GM12864 (cell line): ENCODE results near the gene ZIC1.

Experiments used
- DNase-seq: peaks from one replicate; pipeline ENCODE4 v3.0.0-alpha.2; 2011; ENCODE audit warnings: low read depth
- H3K4me3 ChIP-seq: 2 replicates; pipeline ENCODE4 v1.5.1; 2011; ENCODE audit warnings: mild to moderate bottlenecking, low read depth, low read length, control low read depth
- TF ChIP-seq, protein P1 (sequence below): IDR thresholded peaks from 2 replicates; pipeline ENCODE4 v1.5.1; 2011; ENCODE audit warnings: low read depth, mild to moderate bottlenecking, moderate library complexity, low read length, control low read depth, inconsistent platforms; ENCODE audit errors: missing control alignments

Gene ZIC1

DNA sequence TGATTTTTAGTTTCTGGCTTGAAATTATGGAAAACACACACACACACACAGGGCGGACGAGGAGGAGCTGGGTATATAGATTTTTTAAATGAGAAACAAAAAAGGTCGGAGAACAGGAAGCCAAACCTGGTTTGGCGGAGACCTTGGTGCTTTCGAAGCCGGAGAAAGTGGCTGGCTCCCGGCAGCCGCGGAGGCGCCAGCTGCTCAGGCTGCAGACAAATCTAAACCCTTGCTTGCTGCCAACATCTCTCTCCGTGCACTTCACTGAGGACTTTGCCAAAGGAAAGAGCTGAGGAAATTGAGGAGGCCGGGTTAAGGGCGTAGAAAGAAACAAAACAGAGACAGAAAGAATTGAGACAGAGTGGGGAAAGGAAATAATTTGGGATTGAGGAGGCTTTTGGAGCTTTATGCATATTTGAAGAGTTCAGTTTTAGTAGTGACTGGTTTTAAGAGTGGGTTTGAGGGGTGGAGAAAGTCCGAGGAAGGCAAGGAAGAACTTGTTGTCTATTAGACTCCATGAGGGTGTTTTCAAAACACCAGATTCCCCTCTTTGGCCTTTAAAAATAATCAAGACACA lies 2.2 kb downstream of the ZIC1 start:
- TF ChIP-seq, protein P1, sequence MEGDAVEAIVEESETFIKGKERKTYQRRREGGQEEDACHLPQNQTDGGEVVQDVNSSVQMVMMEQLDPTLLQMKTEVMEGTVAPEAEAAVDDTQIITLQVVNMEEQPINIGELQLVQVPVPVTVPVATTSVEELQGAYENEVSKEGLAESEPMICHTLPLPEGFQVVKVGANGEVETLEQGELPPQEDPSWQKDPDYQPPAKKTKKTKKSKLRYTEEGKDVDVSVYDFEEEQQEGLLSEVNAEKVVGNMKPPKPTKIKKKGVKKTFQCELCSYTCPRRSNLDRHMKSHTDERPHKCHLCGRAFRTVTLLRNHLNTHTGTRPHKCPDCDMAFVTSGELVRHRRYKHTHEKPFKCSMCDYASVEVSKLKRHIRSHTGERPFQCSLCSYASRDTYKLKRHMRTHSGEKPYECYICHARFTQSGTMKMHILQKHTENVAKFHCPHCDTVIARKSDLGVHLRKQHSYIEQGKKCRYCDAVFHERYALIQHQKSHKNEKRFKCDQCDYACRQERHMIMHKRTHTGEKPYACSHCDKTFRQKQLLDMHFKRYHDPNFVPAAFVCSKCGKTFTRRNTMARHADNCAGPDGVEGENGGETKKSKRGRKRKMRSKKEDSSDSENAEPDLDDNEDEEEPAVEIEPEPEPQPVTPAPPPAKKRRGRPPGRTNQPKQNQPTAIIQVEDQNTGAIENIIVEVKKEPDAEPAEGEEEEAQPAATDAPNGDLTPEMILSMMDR, result no peak
- DNase-seq, result no peak
- H3K4me3 ChIP-seq, result no peak overlapping the region; the same call in 1 of the 2 replicates

DNA sequence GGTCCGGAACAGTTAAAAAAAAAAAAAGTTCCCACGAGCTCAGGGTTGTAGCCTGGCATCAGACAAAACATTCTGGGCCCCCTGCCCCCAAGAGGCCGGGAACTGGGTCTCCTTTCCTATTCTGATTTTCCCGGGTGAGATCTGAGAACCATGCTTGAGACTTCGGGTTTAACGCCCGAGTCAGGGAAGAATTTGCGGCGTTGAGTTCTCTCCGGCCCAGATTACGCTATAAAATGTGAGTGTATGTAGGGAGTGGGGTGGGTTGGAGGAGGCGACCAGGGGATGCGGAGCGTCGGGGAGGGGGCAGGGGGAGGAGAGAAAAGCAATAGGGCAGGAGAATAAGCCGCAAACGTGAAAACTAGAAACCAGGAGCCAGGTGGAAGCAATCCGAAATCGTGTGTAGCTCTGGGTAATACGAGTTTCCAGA lies 2.7 kb downstream of the ZIC1 start:
- TF ChIP-seq, protein P1, result no peak
- no peak for DNase-seq
- no peak overlapping the region for H3K4me3 ChIP-seq

DNA sequence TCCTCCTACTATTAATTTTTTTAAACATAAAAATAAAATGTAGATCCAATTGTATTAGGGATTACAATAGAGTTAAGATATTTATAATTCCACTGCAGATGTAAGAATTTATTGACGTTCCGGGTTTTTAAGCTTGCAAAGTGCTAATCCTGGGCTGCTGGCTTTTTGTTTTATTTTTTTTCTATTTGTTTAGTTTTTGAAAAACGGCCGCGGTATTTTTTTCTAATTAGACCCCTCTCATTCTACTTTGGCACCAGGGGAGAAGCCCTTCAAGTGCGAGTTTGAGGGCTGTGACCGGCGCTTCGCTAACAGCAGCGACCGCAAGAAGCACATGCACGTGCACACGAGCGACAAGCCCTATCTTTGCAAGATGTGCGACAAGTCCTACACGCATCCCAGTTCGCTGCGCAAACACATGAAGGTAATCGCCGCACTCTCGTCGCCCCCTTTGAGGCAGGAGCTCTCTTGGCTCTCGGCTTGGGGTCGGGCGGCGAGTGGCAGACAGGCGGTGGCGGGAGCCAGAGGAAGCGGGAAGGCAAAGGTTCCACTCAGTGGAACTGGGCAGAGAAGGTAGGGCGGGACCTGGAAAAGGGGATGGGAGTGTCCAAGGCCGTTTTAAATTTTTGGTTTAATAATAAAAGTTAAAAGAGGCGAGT lies 3.2 kb downstream of the ZIC1 start:
- no peak overlapping the region for H3K4me3 ChIP-seq
- no peak for DNase-seq
- TF ChIP-seq, protein P1, result no peak

DNA sequence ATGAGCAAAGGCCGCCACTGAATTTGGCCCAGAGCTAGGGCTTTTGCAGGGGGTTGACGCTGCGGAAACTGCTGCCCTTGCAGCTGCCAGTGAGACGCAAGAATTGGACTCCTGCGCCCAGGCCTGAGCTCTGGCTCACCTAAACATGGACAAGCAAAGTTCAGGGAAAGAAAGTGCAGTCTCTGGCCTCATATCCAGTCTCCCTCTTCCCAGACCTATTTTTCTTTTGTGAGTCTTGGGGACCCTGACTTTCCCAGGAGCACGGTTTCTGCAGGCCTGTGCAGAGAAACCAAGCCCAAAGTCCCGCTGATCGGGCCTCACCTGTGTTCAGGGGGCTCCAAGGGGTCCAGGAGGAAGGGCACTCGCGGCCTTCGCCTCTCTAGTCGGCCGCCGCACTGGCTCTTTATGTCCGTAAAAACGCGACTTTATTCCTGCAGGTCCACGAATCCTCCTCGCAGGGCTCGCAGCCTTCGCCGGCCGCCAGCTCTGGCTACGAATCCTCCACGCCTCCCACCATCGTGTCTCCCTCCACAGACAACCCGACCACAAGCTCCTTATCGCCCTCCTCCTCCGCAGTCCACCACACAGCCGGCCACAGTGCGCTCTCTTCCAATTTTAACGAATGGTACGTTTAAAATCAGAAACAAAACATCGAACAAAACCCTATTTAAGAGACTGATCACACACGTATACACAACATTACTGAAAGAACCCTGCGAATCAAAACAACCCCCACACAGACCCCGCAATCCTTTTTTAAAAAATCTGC lies 3.9 kb downstream of the ZIC1 start:
- DNase-seq, result no peak
- TF ChIP-seq, protein P1, result no peak
- no peak overlapping the region for H3K4me3 ChIP-seq

DNA sequence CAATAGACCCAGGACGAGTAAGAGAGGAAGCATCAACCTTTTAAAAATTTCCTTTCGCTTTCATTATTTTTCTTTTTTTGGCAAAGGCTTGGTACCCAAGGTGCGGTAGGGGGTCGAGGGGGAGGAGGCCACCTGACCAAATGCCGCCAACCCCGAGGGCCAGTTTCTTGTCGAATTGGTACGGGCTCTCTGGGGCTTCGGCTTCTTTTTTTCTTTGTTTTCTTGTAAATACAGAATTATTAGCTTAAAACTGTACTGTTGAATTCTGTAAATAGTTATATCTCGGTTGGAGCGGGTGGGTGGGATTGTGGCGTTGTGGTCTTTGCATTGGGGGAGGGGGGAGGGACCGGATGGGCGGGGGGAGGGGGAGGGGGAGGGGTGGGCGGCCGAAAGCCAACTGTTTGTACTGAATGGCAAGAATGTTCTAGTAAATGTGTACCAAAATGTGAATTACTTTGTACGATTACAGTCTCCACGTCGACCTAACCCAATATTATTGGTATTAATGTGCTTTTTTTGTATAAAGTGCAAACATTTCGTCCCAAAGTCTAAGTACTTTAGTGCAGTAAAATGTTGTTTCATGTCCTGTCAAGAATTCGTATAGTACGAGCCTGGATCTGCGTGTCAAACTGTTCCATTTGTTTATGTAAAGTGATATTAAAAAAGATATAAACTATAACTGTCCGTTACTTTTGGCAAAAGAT lies 4.7 kb downstream of the ZIC1 start:
- DNase-seq, result no peak
- H3K4me3 ChIP-seq, result no peak overlapping the region
- TF ChIP-seq, protein P1, result no peak

DNA sequence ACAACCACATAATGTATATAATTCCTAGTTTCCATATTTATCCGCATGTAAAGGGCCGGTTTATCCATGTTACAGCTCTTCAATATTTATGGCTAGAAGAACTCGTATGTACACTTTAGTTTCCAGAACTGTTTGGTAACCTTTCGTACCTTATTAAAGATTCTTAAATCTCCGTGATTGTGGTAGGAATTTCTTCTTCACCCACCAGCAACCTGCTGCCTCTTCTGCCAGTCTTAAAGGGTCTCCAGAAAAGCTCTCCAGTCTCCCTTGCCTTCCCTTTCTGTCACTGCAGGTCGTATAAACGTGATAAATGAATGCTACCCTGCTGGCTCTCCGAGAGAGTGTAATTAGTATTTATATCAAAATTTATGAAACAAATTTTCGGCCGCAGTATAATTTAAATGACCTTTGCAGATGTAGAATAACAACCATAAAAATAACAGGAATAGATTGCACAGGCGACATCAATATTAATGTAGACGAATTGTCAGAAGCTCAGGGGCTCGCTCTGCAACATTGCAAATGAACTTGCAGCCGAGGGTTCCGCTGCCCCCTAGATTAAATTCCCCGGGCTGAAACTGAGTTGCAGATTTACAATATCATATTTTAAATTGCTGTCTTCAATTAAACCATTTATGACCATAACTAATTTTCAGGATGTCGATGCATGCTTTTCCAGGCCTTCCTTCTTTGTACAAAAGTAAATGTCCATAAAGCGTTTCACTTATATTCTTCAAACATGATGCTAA lies 5.4 kb downstream of the ZIC1 start:
- TF ChIP-seq, protein P1, result no peak
- no peak for DNase-seq
- H3K4me3 ChIP-seq, result no peak overlapping the region
